ENCODE measurements around the gene TMEM167B. TPM values are rescaled to one million over a fixed set of nuclear protein-coding genes. Genes with fewer than 3 reads are reported as not detected.
A peak's percentile ranks its signal among the peaks of the same experiment; 100 is the strongest.

Gene TMEM167B
- total RNA-seq, 1 experiment from 2014 or later: 21.8 TPM

- no peak overlapping the region for H3K4me3 Mint-ChIP-seq (ENCODE audit: unreplicated experiment)
- H3K9me3 Mint-ChIP-seq (ENCODE audit: unreplicated experiment): no peaks in the 10 kb centered on the region
- Histone ChIP-seq H3K9me3 (no peaks in the 10 kb centered on the region), H3K4me3 (ENCODE audit: low read depth, low read length) (no peak overlapping the region), H3K36me3 (ENCODE audit: control insufficient read depth, insufficient read depth, low read length) (no peaks in the 10 kb centered on the region), H3K27me3 (replicated peaks; ENCODE audit: control insufficient read depth, insufficient read depth, low read length) (no peaks in the 10 kb centered on the region), H3K4me1 (peaks cover 39% of the 10 kb centered on the region)
- POLR2A ChIA-PET: no interaction called here
- no peaks in the 10 kb centered on the region for H3K27me3 Mint-ChIP-seq (ENCODE audit: insufficient read depth, unreplicated experiment)
- no TSS peak for BruUV-seq (replicated peaks)
- TF ChIP-seq CTCF (IDR thresholded peaks at IDR 0.05; ENCODE audit: insufficient read depth in 1 of 2, low read depth in 1 of 2, low read length in 1 of 2, severe bottlenecking in 1 of 2, unreplicated experiment in 1 of 2): no peak
- CTCF ChIA-PET: interaction anchor here (1.0 to 1.6 kb wide), 3 partner anchors 21 to 120 kb away, joined by 3 to 6 read pairs (median 3); a partner anchor contains a TSS
- H3K4me1 Mint-ChIP-seq (ENCODE audit: low read depth, unreplicated experiment): peaks cover 18% of the 10 kb centered on the region
- intact Hi-C loops (cut with micrococcal nuclease; ENCODE audit: unreplicated experiment): loop anchor here (2.0 kb wide), 1 partner anchor 59 kb away; no protein-coding TSS in a partner anchor
- DNase-seq: no peak
- no peak overlapping the region for H3K27ac Mint-ChIP-seq (ENCODE audit: unreplicated experiment)
- H3K36me3 Mint-ChIP-seq (ENCODE audit: insufficient read depth, unreplicated experiment): no peaks in the 10 kb centered on the region
Observed at GRCh38 chr1:109133815-109134214, 43.3 kb downstream of the TMEM167B start.

- POLR2A ChIA-PET: interaction anchor here (1.1 kb wide), 1 partner anchor 58 kb away, joined by 11 read pairs; the partner anchor contains the start of gene TAF13
- H3K36me3 ChIP-seq (ENCODE audit: control insufficient read depth, insufficient read depth, low read length): no peaks in the 10 kb centered on the region
- CTCF ChIA-PET: interaction anchor here (0.6 to 1.6 kb wide), 5 partner anchors 22 to 119 kb away, joined by 3 to 6 read pairs (median 3); a partner anchor contains a TSS
Observed at GRCh38 chr1:109134423-109134822, 43.9 kb downstream of the TMEM167B start.

GRCh38 chr1:109135940-109136339 is 45.4 kb downstream of the TMEM167B start:
- ChIA-PET POLR2A (no interaction called here), CTCF (no interaction called here)
- intact Hi-C loops (cut with micrococcal nuclease; ENCODE audit: unreplicated experiment): loop anchor here (2.0 kb wide), 1 partner anchor 57 kb away; no protein-coding TSS in a partner anchor
- DNase-seq: no peak
- no peaks in the 10 kb centered on the region for H3K36me3 ChIP-seq (ENCODE audit: control insufficient read depth, insufficient read depth, low read length)
- H3K27me3 ChIP-seq (replicated peaks; ENCODE audit: control insufficient read depth, insufficient read depth, low read length): no peaks in the 10 kb centered on the region
- Mint-ChIP-seq H3K4me3 (ENCODE audit: unreplicated experiment) (no peak overlapping the region), H3K27me3 (ENCODE audit: insufficient read depth, unreplicated experiment) (no peaks in the 10 kb centered on the region), H3K27ac (ENCODE audit: unreplicated experiment) (no peak overlapping the region), H3K9me3 (ENCODE audit: unreplicated experiment) (no peaks in the 10 kb centered on the region), H3K36me3 (ENCODE audit: insufficient read depth, unreplicated experiment) (no peaks in the 10 kb centered on the region), H3K4me1 (ENCODE audit: low read depth, unreplicated experiment) (peaks cover 18% of the 10 kb centered on the region)
- H3K9me3 ChIP-seq: no peaks in the 10 kb centered on the region
- BruUV-seq (replicated peaks): no TSS peak
- H3K4me3 ChIP-seq (ENCODE audit: low read depth, low read length): no peak overlapping the region
- peaks cover 39% of the 10 kb centered on the region for H3K4me1 ChIP-seq
- no peak for TF ChIP-seq CTCF (IDR thresholded peaks at IDR 0.05; ENCODE audit: insufficient read depth in 1 of 2, low read depth in 1 of 2, low read length in 1 of 2, severe bottlenecking in 1 of 2, unreplicated experiment in 1 of 2)

More at GRCh38 chr1:109134423-109134822, 43.9 kb downstream of the TMEM167B start:
- no peak for TF ChIP-seq CTCF (IDR thresholded peaks at IDR 0.05; ENCODE audit: insufficient read depth in 1 of 2, low read depth in 1 of 2, low read length in 1 of 2, severe bottlenecking in 1 of 2, unreplicated experiment in 1 of 2)
- peak; percentile 42 to 56 for DNase-seq
- no peak overlapping the region for H3K27ac Mint-ChIP-seq (ENCODE audit: unreplicated experiment)
- H3K9me3 Mint-ChIP-seq (ENCODE audit: unreplicated experiment): no peaks in the 10 kb centered on the region
- H3K4me1 ChIP-seq: peaks cover 39% of the 10 kb centered on the region
- intact Hi-C loops (cut with micrococcal nuclease; ENCODE audit: unreplicated experiment): loop anchor here (2.0 kb wide), 1 partner anchor 58 kb away; no protein-coding TSS in a partner anchor
- H3K4me3 ChIP-seq (ENCODE audit: low read depth, low read length): no peak overlapping the region
- no TSS peak for BruUV-seq (replicated peaks)
- H3K27me3 Mint-ChIP-seq (ENCODE audit: insufficient read depth, unreplicated experiment): no peaks in the 10 kb centered on the region
- H3K4me1 Mint-ChIP-seq (ENCODE audit: low read depth, unreplicated experiment): peaks cover 18% of the 10 kb centered on the region
- H3K36me3 Mint-ChIP-seq (ENCODE audit: insufficient read depth, unreplicated experiment): no peaks in the 10 kb centered on the region
- H3K4me3 Mint-ChIP-seq (ENCODE audit: unreplicated experiment): peak overlapping the region; percentile 37
- no peaks in the 10 kb centered on the region for H3K9me3 ChIP-seq
- no peaks in the 10 kb centered on the region for H3K27me3 ChIP-seq (replicated peaks; ENCODE audit: control insufficient read depth, insufficient read depth, low read length)
